ENCODE data around the gene SNTA1.

The SNTA1 gene

GRCh38 chr20:33437141-33437911, 6.2 kb downstream of the SNTA1 start:
- DNase-seq (ENCODE audit: low read depth in 1 of 2, low spot score in 1 of 2) = no peak
- TF ChIP-seq CTCF (IDR thresholded peaks at IDR 0.05; ENCODE audit: insufficient read depth, low read length) = no peak
- TF ChIP-seq REST (IDR thresholded peaks at IDR 0.05; ENCODE audit: insufficient replicate concordance, low read depth) = no peak
- no peak for TF ChIP-seq SPI1 (IDR thresholded peaks at IDR 0.05; ENCODE audit: borderline replicate concordance, low read depth)
- TF ChIP-seq GABPA (IDR thresholded peaks at IDR 0.05; ENCODE audit: low read depth) = no peak
- TF ChIP-seq POLR2AphosphoS5 (IDR thresholded peaks at IDR 0.05; ENCODE audit: low read depth) = no peak
- Histone ChIP-seq H3K27me3 (ENCODE audit: insufficient read depth, poor library complexity, severe bottlenecking) (peaks cover 5% of the 10 kb centered on the region), H3K4me3 (replicated peaks; ENCODE audit: insufficient read depth, low read length) (no peak overlapping the region), H3K27ac (replicated peaks) (no peak overlapping the region)

- Histone ChIP-seq H3K27ac (replicated peaks) (no peak overlapping the region), H3K4me3 (replicated peaks; ENCODE audit: insufficient read depth, low read length) (no peak overlapping the region), H3K27me3 (ENCODE audit: insufficient read depth, poor library complexity, severe bottlenecking) (no peaks in the 10 kb centered on the region)
- TF ChIP-seq SPI1 (IDR thresholded peaks at IDR 0.05; ENCODE audit: borderline replicate concordance, low read depth) (no peak), CTCF (IDR thresholded peaks at IDR 0.05; ENCODE audit: insufficient read depth, low read length) (no peak), GABPA (IDR thresholded peaks at IDR 0.05; ENCODE audit: low read depth) (no peak), REST (IDR thresholded peaks at IDR 0.05; ENCODE audit: insufficient replicate concordance, low read depth) (no peak), POLR2AphosphoS5 (IDR thresholded peaks at IDR 0.05; ENCODE audit: low read depth) (no peak)
- DNase-seq (ENCODE audit: low read depth in 1 of 2, low spot score in 1 of 2) = no peak
These were observed 9.1 kb downstream of the SNTA1 start for GRCh38 chr20:33434434-33434833.

GRCh38 chr20:33433465-33434234, 9.9 kb downstream of the SNTA1 start:
- Histone ChIP-seq H3K27me3 (ENCODE audit: insufficient read depth, poor library complexity, severe bottlenecking) (no peaks in the 10 kb centered on the region), H3K4me3 (replicated peaks; ENCODE audit: insufficient read depth, low read length) (no peak overlapping the region), H3K27ac (replicated peaks) (no peak overlapping the region)
- DNase-seq (ENCODE audit: low read depth in 1 of 2, low spot score in 1 of 2) = no peak
- TF ChIP-seq SPI1 (IDR thresholded peaks at IDR 0.05; ENCODE audit: borderline replicate concordance, low read depth) (no peak), CTCF (IDR thresholded peaks at IDR 0.05; ENCODE audit: insufficient read depth, low read length) (no peak), POLR2AphosphoS5 (IDR thresholded peaks at IDR 0.05; ENCODE audit: low read depth) (no peak), REST (IDR thresholded peaks at IDR 0.05; ENCODE audit: insufficient replicate concordance, low read depth) (no peak), GABPA (IDR thresholded peaks at IDR 0.05; ENCODE audit: low read depth) (no peak)

All from HL-60 (cell line).